ENCODE results near the gene NIP7.

GRCh38 chr16:69376393-69377059 is 37.0 kb downstream of the NIP7 start:
- TF ChIP-seq CTCF (IDR thresholded peaks at IDR 0.05): no peak
- no peak for TF ChIP-seq POLR2AphosphoS5 (IDR thresholded peaks at IDR 0.05; ENCODE audit: low read depth, low read length)
- TF ChIP-seq, protein P1, sequence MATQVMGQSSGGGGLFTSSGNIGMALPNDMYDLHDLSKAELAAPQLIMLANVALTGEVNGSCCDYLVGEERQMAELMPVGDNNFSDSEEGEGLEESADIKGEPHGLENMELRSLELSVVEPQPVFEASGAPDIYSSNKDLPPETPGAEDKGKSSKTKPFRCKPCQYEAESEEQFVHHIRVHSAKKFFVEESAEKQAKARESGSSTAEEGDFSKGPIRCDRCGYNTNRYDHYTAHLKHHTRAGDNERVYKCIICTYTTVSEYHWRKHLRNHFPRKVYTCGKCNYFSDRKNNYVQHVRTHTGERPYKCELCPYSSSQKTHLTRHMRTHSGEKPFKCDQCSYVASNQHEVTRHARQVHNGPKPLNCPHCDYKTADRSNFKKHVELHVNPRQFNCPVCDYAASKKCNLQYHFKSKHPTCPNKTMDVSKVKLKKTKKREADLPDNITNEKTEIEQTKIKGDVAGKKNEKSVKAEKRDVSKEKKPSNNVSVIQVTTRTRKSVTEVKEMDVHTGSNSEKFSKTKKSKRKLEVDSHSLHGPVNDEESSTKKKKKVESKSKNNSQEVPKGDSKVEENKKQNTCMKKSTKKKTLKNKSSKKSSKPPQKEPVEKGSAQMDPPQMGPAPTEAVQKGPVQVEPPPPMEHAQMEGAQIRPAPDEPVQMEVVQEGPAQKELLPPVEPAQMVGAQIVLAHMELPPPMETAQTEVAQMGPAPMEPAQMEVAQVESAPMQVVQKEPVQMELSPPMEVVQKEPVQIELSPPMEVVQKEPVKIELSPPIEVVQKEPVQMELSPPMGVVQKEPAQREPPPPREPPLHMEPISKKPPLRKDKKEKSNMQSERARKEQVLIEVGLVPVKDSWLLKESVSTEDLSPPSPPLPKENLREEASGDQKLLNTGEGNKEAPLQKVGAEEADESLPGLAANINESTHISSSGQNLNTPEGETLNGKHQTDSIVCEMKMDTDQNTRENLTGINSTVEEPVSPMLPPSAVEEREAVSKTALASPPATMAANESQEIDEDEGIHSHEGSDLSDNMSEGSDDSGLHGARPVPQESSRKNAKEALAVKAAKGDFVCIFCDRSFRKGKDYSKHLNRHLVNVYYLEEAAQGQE (IDR thresholded peaks at IDR 0.05; ENCODE audit: insufficient read depth in 1 of 2, low read depth in 2 of 2, low read length in 1 of 2): no peak
- no peak for TF ChIP-seq TCF7L2 (IDR thresholded peaks at IDR 0.05; ENCODE audit: low read depth, low read length)

Measured in Panc1 (cell line).